Transverse colon (tissue), 4 donors: Measurements from ENCODE around the gene SUSD4. TPM values are rescaled to one million over a fixed set of nuclear protein-coding genes. Genes with fewer than 3 reads are reported as not detected.

ENCODE experiments used
- DNase-seq: peaks from one replicate; pipeline ENCODE4 v3.0.0-alpha.2; 2019
- H3K27ac ChIP-seq, 4 donors: fragments of 200-600 bp; sonication (generic); 2 replicates each; pipeline ENCODE4 v1.5.1; 2016 to 2018; ENCODE audit warnings: inconsistent platforms in 4 of 4
- H3K27me3 ChIP-seq: fragments of 200-600 bp; sonication (generic); 2 replicates; pipeline ENCODE4 v1.5.1; 2017; ENCODE audit warnings: inconsistent platforms
- H3K36me3 ChIP-seq, 4 donors: fragments of 200-600 bp; sonication (generic); 2 replicates each; pipeline ENCODE4 v1.5.1; 2017 to 2019; ENCODE audit warnings: inconsistent platforms in 4 of 4
- H3K4me1 ChIP-seq, 4 donors: fragments of 200-600 bp; sonication (generic); 2 replicates each; pipeline ENCODE4 v1.5.1; 2017 to 2020; ENCODE audit warnings: inconsistent platforms in 4 of 4
- H3K4me3 ChIP-seq, 4 donors: fragments of 200-600 bp; sonication (generic); 1 replicate in 1 of 4; 2 replicates in 3 of 4; pipeline versions ENCODE4 v1.5.1 to v1.6.1; 2017 to 2019; ENCODE audit warnings: inconsistent platforms in 4 of 4
- H3K9me3 ChIP-seq, 2 donors: fragments of 200-600 bp; sonication (generic); 2 replicates each; pipeline ENCODE4 v1.5.1; 2017 to 2019; ENCODE audit warnings: inconsistent platforms in 2 of 2
- EP300 ChIP-seq: sonication (generic); formaldehyde crosslinking; IDR thresholded peaks from one replicate; pipeline ENCODE4 v1.6.1; 2017; ENCODE audit warnings: antibody characterized with exemption, low read depth
- POLR2A ChIP-seq: fragments of 450-650 bp; IDR thresholded peaks from one replicate; pipeline ENCODE4 v1.6.1; 2016; ENCODE audit warnings: antibody characterized with exemption, mild to moderate bottlenecking, moderate library complexity
- POLR2AphosphoS5 ChIP-seq, 3 donors: sonication (generic); formaldehyde crosslinking; IDR thresholded peaks; one replicate each; pipeline ENCODE4 v1.6.1; 2016; ENCODE audit warnings: antibody characterized with exemption in 3 of 3
- WGBS, 2 donors: methylation state at CpG; one replicate each; pipeline ENCODE4 v1.1.5; 2018; ENCODE audit warnings: low coverage in 1 of 2; 5-methylcytosine and 5-hydroxymethylcytosine counted together
- in situ Hi-C, 4 donors: fragments of 200-750 bp; cut with MboI; loops; one replicate each; pipeline versions ENCODE4 v1.15.0 to v1.15.1; 2017; ENCODE audit warnings: low sequenced_read_pairs in 3 of 4, low pct_ligation_motif_present in 1 of 4, low pct_unique_long_range_greater_than_20kb in 1 of 4
- intact Hi-C: fragments of 100-400 bp; cut with DNase I; formaldehyde crosslinking; loops from one replicate; pipeline ENCODE4 v1.15.1; 2023; ENCODE audit warnings: low total_unique reads
- total RNA-seq, 4 donors: library from RNA; depleted of rRNA; stranded (reverse); fragments of >200 nt; gene quantifications; one replicate each; pipeline ENCODE4 v1.1.0, GENCODE V29; 2016
- TF ChIP-seq, protein P1 (sequence below), 5 experiments: fragments of 200-600 bp in 3 of 5; fragments of 450-650 bp in 2 of 5; sonication (generic) in 3 of 5; IDR thresholded peaks; 1 replicate in 2 of 5; 2 replicates in 3 of 5; pipeline ENCODE4 v1.5.1; 2016 to 2017; ENCODE audit warnings: antibody characterized with exemption in 5 of 5, inconsistent platforms in 3 of 5, mild to moderate bottlenecking in 2 of 5, moderate library complexity in 1 of 5

SUSD4 gene
- total RNA-seq, 4 donors from 2014 or later, result 0.32 to 1.2 TPM; not detected in 2

DNA sequence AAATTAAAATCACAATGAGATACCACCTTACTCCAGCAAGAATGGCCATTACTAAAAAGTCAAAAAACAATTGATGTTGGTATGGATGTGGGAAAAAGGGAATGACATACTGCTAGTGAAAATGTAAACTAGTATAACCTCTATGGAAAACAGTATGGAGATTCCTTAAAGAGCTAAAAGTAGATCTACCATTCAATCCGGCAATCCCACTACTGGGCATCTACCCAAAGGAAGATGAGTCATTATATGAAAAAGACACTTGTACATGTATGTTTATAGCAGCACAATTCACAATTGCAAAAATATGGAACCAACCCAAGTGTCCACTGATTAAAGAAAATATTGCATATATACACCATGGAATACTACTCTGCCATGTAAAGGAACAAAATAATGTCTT, 37.2 kb downstream of the SUSD4 start:
- no peaks in the 10 kb centered on the region for H3K9me3 ChIP-seq
- no peaks in the 10 kb centered on the region for H3K27me3 ChIP-seq
- in situ Hi-C loops, result no loop called here
- H3K4me1 ChIP-seq, result no peaks in the 10 kb centered on the region
- TF ChIP-seq POLR2A (no peak), POLR2AphosphoS5 (IDR thresholded peaks at IDR 0.05) (no peak), EP300 (no peak)
- TF ChIP-seq, protein P1, sequence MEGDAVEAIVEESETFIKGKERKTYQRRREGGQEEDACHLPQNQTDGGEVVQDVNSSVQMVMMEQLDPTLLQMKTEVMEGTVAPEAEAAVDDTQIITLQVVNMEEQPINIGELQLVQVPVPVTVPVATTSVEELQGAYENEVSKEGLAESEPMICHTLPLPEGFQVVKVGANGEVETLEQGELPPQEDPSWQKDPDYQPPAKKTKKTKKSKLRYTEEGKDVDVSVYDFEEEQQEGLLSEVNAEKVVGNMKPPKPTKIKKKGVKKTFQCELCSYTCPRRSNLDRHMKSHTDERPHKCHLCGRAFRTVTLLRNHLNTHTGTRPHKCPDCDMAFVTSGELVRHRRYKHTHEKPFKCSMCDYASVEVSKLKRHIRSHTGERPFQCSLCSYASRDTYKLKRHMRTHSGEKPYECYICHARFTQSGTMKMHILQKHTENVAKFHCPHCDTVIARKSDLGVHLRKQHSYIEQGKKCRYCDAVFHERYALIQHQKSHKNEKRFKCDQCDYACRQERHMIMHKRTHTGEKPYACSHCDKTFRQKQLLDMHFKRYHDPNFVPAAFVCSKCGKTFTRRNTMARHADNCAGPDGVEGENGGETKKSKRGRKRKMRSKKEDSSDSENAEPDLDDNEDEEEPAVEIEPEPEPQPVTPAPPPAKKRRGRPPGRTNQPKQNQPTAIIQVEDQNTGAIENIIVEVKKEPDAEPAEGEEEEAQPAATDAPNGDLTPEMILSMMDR (IDR thresholded peaks at IDR 0.05), result no peak
- 53 to 70% methylated on average over 1 of the region's 1 CpG for WGBS, 2 donors
- no peak overlapping the region for H3K4me3 ChIP-seq
- H3K36me3 ChIP-seq, result no peaks in the 10 kb centered on the region
- intact Hi-C loops, result no loop called here
- no peak for DNase-seq
- H3K27ac ChIP-seq, result no peak overlapping the region

DNA sequence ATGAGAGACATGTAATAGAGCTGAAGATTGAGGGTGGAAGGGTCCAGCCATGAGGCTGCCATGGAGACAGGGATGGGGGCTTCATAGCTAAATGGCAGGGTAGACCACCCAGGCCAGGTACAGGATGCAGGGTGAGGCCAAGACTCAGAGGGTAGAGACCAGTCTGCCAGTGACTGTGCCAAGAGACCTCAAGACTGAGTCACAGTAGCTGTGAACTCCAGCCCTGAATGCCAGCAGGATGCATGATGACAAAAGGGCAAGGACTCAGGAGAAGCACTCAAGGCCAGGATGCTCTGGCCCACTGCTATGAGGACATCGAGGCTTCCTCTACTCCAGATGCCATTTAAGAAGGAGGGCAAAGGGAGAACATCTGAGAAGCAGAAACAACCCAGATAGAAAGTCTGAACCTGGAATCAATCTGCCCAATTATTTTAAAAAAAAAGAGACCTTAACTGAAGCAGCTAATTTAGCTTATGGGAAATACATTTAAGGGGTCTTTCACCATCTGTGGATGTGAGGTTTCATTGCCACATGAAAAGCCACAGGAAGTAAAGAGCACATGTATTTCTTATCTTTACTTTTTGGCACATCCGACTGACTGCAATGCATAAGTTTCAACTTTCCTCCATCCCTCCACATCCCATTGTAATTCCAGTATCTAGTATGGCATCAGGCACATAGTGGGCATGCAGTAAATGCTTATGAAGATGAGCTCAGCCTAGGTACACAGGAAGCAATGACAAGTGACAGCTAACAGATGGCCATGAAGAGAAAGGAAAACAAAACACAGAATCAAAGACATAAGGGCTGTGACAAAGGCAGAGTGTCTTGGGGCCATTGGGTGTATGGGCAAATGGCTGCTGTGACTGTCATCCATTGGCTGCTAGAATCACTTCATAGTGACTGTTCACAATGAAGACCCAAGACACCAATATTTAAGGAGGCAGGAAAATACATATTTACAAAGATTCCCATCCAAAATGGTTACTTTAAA, 40.2 kb downstream of the SUSD4 start:
- Histone ChIP-seq H3K9me3 (no peaks in the 10 kb centered on the region), H3K36me3 (no peaks in the 10 kb centered on the region), H3K27ac (no peak overlapping the region), H3K4me3 (no peak overlapping the region), H3K4me1 (no peaks in the 10 kb centered on the region), H3K27me3 (no peaks in the 10 kb centered on the region)
- TF ChIP-seq POLR2AphosphoS5 (IDR thresholded peaks at IDR 0.05) (no peak), EP300 (no peak), POLR2A (no peak)
- intact Hi-C loops (no loop called here), in situ Hi-C loops (no loop called here)
- DNase-seq, result no peak
- 48 to 65% methylated on average over 2 of the region's 2 CpGs for WGBS, 2 donors

DNA sequence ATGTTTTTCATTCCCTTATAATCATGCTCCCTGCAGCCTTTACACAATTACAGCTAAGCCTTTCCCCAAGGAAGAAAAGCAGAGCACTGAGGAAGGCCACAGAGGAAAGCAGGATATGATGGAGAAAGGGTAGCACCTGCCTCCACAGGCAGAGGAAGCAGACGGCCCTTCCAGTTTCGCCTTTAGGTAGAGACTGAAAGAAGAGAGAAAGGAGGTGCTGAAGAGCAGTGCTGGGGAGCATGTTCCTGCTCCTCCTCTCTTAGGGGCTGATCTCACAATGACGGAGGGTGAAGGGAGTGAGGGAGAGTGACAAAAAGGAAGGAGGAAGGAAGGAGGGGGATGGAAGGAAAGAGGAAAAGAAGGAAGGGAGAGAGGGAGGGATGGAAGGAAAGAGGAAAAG, 41.1 kb downstream of the SUSD4 start:
- 75 to 79% methylated on average over 3 of the region's 3 CpGs for whole genome bisulfite sequencing, 2 donors
- in situ Hi-C loops, result no loop called here

DNA sequence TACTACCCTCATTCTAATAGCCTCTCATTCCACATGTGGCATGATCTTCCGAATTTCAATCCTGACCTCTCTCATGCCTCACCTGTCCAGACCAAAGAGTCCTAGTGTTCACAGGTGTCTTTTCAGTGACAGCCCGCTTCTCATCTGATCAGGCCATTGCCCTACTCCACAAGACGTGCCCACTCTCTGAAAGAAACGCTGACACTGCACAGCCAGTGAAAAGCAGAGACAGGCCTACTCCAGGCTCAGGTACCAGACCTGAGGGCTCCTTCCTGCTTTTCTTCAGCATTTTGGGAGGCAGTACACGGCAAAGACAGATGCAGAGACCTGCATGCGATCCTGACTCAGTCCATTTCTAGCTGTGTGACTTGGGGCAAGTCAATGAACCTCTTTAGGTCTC, 43.0 kb downstream of the SUSD4 start:
- no peak overlapping the region for H3K27ac ChIP-seq
- no peaks in the 10 kb centered on the region for H3K9me3 ChIP-seq
- TF ChIP-seq POLR2A, result no peak
- TF ChIP-seq EP300, result no peak
- TF ChIP-seq, protein P1 (IDR thresholded peaks at IDR 0.05), result no peak
- no peak for TF ChIP-seq POLR2AphosphoS5 (IDR thresholded peaks at IDR 0.05)
- no peaks in the 10 kb centered on the region for H3K27me3 ChIP-seq
- intact Hi-C loops, result no loop called here
- no peak overlapping the region for H3K4me3 ChIP-seq
- no peaks in the 10 kb centered on the region for H3K4me1 ChIP-seq
- H3K36me3 ChIP-seq, result no peaks in the 10 kb centered on the region
- DNase-seq, result no peak
- 91 to 100% methylated on average over 1 to 6 of the region's 6 CpGs for WGBS, 2 donors
- in situ Hi-C loops, result no loop called here

More for the DNA sequence above, 41.1 kb downstream of the SUSD4 start:
- Histone ChIP-seq H3K27me3 (no peaks in the 10 kb centered on the region), H3K4me3 (no peak overlapping the region), H3K9me3 (no peaks in the 10 kb centered on the region), H3K36me3 (no peaks in the 10 kb centered on the region), H3K4me1 (no peaks in the 10 kb centered on the region), H3K27ac (no peak overlapping the region)
- intact Hi-C loops, result no loop called here
- DNase-seq, result no peak
- TF ChIP-seq, protein P1 (IDR thresholded peaks at IDR 0.05), result no peak
- TF ChIP-seq POLR2AphosphoS5 (IDR thresholded peaks at IDR 0.05), result no peak
- TF ChIP-seq POLR2A, result no peak
- TF ChIP-seq EP300, result no peak
